ENCODE measurements around the gene FANCC.

Gene FANCC

DNA sequence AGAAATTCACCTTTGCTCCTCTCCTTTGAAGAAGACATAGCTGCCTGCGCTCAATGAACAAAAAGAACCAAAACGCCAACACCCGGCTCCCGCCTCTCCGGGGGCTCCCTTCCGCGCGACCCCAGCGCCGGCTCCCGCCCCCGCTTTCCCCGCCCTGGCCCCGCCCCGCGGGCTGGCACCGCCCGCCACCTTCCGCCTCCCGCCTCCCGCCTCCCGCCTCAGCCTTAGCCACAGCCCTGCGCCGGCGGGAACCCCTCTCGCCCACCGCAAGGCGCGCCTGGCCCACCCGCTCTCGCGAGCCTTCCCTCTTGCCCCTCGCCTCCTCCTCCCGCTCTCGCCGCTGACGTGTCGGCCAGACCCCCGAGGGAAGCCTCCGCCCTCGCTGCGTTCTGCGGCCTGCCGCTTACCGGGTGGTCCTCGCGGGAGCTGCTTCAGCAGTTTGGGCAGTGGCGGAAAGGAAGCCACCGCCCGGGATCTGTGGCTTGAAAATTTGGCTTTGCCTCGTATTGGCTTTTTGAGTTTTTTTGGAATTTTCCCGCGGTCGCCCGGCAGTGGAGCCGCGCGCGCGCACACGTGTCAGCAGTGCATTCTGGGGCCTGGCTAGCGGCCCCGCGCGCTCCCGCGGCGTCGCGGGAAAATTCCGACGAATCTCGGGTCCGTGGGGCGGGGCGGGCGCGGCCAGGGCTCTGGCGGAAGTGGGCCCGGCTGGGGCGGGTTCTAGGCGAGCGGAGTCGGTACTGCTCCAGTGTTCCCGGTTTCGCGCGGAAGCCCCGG lies at the start of gene FANCC:
Gene FANCC, minus strand, starts transcription at position 591 of the 774 bp plus-strand sequence. CDS start 68,418 bp downstream, outside the sequence.
- no peaks in the 10 kb centered on the region for H3K36me3 ChIP-seq (ENCODE audit: control insufficient read depth, insufficient read depth, low read length, severe bottlenecking)
- H3K4me3 ChIP-seq (ENCODE audit: low read length) = peak within 1 kb of the TSS; percentile 95

GRCh38 chr9:95366731-95367325 lies 49.3 kb upstream of the FANCC start:
- Histone ChIP-seq H3K36me3 (ENCODE audit: control insufficient read depth, insufficient read depth, low read length, severe bottlenecking) (no peaks in the 10 kb centered on the region), H3K9me3 (ENCODE audit: control insufficient read depth, low read length) (no peaks in the 10 kb centered on the region), H3K27me3 (replicated peaks; ENCODE audit: control insufficient read depth, insufficient read depth, low read length) (peaks cover 5% of the 10 kb centered on the region), H3K9ac (ENCODE audit: low read length) (no peak overlapping the region), H3K4me1 (ENCODE audit: control insufficient read depth, insufficient read depth, low read length) (peaks cover 5% of the 10 kb centered on the region), H3K4me3 (ENCODE audit: low read length) (no peak overlapping the region)
- DNase-seq (ENCODE audit: low read depth) = no peak

More for the DNA sequence above, at the start of gene FANCC:
- Histone ChIP-seq H3K4me1 (ENCODE audit: control insufficient read depth, insufficient read depth, low read length) (peaks cover 5% of the 10 kb centered on the region), H3K9me3 (ENCODE audit: control insufficient read depth, low read length) (no peaks in the 10 kb centered on the region), H3K27me3 (replicated peaks; ENCODE audit: control insufficient read depth, insufficient read depth, low read length) (no peaks in the 10 kb centered on the region), H3K9ac (ENCODE audit: low read length) (peak within 1 kb of the TSS; percentile 95)
- DNase-seq (ENCODE audit: low read depth) = peak; percentile 96

- Histone ChIP-seq H3K9ac (ENCODE audit: low read length) (no peak overlapping the region), H3K9me3 (ENCODE audit: control insufficient read depth, low read length) (no peaks in the 10 kb centered on the region)
These were observed 48.3 kb upstream of the FANCC start for GRCh38 chr9:95365766-95366165.

GRCh38 chr9:95363051-95363841 lies 45.7 kb upstream of the FANCC start:
- H3K36me3 ChIP-seq (ENCODE audit: control insufficient read depth, insufficient read depth, low read length, severe bottlenecking) = no peaks in the 10 kb centered on the region
- peaks cover 5% of the 10 kb centered on the region for H3K4me1 ChIP-seq (ENCODE audit: control insufficient read depth, insufficient read depth, low read length)
- peak; percentile 16 for DNase-seq (ENCODE audit: low read depth)
- no peaks in the 10 kb centered on the region for H3K9me3 ChIP-seq (ENCODE audit: control insufficient read depth, low read length)
- peak overlapping the region; percentile 3 for H3K4me3 ChIP-seq (ENCODE audit: low read length)
- peaks cover 8% of the 10 kb centered on the region for H3K27me3 ChIP-seq (replicated peaks; ENCODE audit: control insufficient read depth, insufficient read depth, low read length)
- H3K9ac ChIP-seq (ENCODE audit: low read length) = no peak overlapping the region

More at GRCh38 chr9:95365766-95366165, 48.3 kb upstream of the FANCC start:
- no peak overlapping the region for H3K4me3 ChIP-seq (ENCODE audit: low read length)
- H3K36me3 ChIP-seq (ENCODE audit: control insufficient read depth, insufficient read depth, low read length, severe bottlenecking) = no peaks in the 10 kb centered on the region
- DNase-seq (ENCODE audit: low read depth) = no peak
- peaks cover 7% of the 10 kb centered on the region for H3K27me3 ChIP-seq (replicated peaks; ENCODE audit: control insufficient read depth, insufficient read depth, low read length)
- peaks cover 5% of the 10 kb centered on the region for H3K4me1 ChIP-seq (ENCODE audit: control insufficient read depth, insufficient read depth, low read length)

DNA sequence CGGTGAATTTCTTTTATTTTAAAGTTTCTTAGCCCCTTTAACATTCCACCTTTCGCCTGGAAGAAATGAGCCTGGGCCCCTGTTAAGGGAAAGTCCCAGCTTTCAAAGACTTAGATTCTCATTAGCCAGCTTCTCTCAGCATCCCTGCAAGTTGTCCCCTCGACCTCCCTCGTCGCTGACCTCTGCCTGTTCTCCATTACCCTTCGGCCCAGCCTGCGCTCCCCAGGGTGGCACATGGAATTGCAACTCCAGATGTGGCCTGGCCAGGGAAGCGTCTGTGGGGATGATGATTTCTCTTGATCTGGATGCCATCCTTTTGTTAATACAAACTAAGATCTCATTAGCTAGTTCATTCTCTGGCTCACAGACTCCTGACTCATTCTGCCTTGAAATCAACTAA lies 43.4 kb upstream of the FANCC start:
- no peak for DNase-seq (ENCODE audit: low read depth)
- H3K36me3 ChIP-seq (ENCODE audit: control insufficient read depth, insufficient read depth, low read length, severe bottlenecking) = no peaks in the 10 kb centered on the region
- no peak overlapping the region for H3K9ac ChIP-seq (ENCODE audit: low read length)

DNA sequence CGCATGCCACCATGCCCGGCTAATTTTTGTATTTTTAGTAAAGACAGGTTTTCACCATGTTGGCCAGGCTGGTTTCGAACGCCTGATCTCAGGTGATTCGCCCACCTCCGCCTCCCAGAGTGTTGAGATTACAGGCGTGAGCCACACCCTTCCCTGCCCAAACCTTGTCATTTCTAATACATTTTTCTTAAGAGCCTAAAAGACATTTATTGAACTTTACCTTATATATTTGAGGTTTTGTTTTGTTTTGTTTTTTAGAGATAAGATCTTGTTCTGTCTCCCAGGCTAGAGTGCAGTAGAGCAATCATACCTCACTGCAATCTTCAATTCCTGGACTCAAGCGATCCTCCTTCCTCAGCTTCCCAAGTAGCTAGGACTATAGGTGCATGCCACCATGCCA lies 39.8 kb upstream of the FANCC start:
- Histone ChIP-seq H3K9me3 (ENCODE audit: control insufficient read depth, low read length) (no peaks in the 10 kb centered on the region), H3K9ac (ENCODE audit: low read length) (no peak overlapping the region), H3K36me3 (ENCODE audit: control insufficient read depth, insufficient read depth, low read length, severe bottlenecking) (no peaks in the 10 kb centered on the region), H3K27me3 (replicated peaks; ENCODE audit: control insufficient read depth, insufficient read depth, low read length) (peaks cover 10% of the 10 kb centered on the region), H3K4me3 (ENCODE audit: low read length) (no peak overlapping the region), H3K4me1 (ENCODE audit: control insufficient read depth, insufficient read depth, low read length) (no peaks in the 10 kb centered on the region)
- no peak for DNase-seq (ENCODE audit: low read depth)

More for the DNA sequence above, 43.4 kb upstream of the FANCC start:
- H3K4me3 ChIP-seq (ENCODE audit: low read length) = no peak overlapping the region
- no peaks in the 10 kb centered on the region for H3K9me3 ChIP-seq (ENCODE audit: control insufficient read depth, low read length)
- peaks cover 4% of the 10 kb centered on the region for H3K27me3 ChIP-seq (replicated peaks; ENCODE audit: control insufficient read depth, insufficient read depth, low read length)
- peaks cover 5% of the 10 kb centered on the region for H3K4me1 ChIP-seq (ENCODE audit: control insufficient read depth, insufficient read depth, low read length)

DNA sequence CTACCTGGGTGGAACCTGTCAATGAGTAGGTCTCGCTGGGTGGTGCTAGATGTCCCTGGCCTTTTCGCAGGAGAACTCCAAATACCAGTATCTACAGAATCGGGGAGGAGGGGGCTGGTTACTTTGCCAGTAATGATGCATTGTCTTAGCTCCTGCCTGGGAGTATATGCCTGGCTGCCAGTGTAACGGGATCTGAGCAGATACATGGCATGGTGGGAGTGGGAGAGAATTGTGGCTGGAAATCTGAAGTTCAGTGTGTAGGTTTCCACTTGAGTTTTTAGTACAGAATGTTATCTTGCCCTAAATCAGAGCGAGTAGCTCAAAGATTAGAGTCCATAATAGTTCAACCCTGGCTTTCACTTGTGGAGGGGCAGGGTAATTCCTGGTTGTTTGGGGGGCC lies 38.0 kb upstream of the FANCC start:
- H3K9ac ChIP-seq (ENCODE audit: low read length) = no peak overlapping the region
- H3K4me1 ChIP-seq (ENCODE audit: control insufficient read depth, insufficient read depth, low read length) = no peaks in the 10 kb centered on the region
- H3K4me3 ChIP-seq (ENCODE audit: low read length) = no peak overlapping the region
- H3K9me3 ChIP-seq (ENCODE audit: control insufficient read depth, low read length) = no peaks in the 10 kb centered on the region
- no peak for DNase-seq (ENCODE audit: low read depth)
- no peaks in the 10 kb centered on the region for H3K36me3 ChIP-seq (ENCODE audit: control insufficient read depth, insufficient read depth, low read length, severe bottlenecking)
- H3K27me3 ChIP-seq (replicated peaks; ENCODE audit: control insufficient read depth, insufficient read depth, low read length) = peaks cover 13% of the 10 kb centered on the region

DNA sequence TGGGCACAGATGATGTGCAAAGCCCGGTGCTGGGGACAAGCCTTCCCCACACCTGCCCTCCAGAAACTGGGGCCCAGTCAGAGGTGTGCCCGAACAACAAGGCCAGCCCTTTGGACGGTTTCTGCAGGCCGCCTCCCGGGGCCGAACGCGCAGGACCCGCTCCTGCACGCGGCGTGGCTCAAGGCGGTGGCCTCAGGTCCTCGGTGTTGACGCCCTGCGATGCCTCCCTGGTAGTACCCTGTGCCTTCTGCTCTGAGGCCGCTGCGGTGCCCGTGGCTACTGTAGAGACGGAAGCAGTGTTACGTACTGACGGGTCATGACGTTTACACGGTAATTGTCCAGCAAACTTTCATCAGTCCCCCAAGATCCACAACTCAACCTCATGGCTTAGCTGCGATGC lies 33.5 kb upstream of the FANCC start:
- DNase-seq (ENCODE audit: low read depth) = no peak
- H3K9ac ChIP-seq (ENCODE audit: low read length) = no peak overlapping the region
- H3K27me3 ChIP-seq (replicated peaks; ENCODE audit: control insufficient read depth, insufficient read depth, low read length) = peaks cover 33% of the 10 kb centered on the region
- H3K9me3 ChIP-seq (ENCODE audit: control insufficient read depth, low read length) = no peaks in the 10 kb centered on the region
- no peaks in the 10 kb centered on the region for H3K36me3 ChIP-seq (ENCODE audit: control insufficient read depth, insufficient read depth, low read length, severe bottlenecking)
- H3K4me1 ChIP-seq (ENCODE audit: control insufficient read depth, insufficient read depth, low read length) = peaks cover 2% of the 10 kb centered on the region
- no peak overlapping the region for H3K4me3 ChIP-seq (ENCODE audit: low read length)

DNA sequence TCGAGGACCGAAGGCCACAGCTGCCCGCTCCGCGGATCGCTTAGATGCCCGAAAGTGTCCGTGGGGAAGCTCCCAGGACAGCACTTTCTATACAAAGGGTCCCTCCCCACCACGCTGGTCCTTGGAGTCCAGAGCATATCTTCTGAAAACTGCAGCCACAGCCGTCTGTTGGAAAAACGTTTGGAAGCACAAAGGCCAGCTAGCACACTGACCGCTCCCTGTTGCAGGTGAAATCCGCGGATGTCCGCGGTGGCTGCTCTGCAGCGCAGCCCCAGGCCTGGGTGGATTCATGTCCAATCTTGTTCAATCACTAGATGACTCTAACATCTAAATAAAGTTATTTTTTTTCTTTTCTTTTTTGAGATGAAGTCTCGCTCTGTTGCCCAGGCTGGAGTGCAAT lies 32.8 kb upstream of the FANCC start:
- peaks cover 2% of the 10 kb centered on the region for H3K4me1 ChIP-seq (ENCODE audit: control insufficient read depth, insufficient read depth, low read length)
- H3K9me3 ChIP-seq (ENCODE audit: control insufficient read depth, low read length) = no peaks in the 10 kb centered on the region
- peaks cover 26% of the 10 kb centered on the region for H3K27me3 ChIP-seq (replicated peaks; ENCODE audit: control insufficient read depth, insufficient read depth, low read length)
- no peak overlapping the region for H3K4me3 ChIP-seq (ENCODE audit: low read length)
- H3K9ac ChIP-seq (ENCODE audit: low read length) = no peak overlapping the region
- H3K36me3 ChIP-seq (ENCODE audit: control insufficient read depth, insufficient read depth, low read length, severe bottlenecking) = no peaks in the 10 kb centered on the region
- DNase-seq (ENCODE audit: low read depth) = no peak

GRCh38 chr9:95349091-95350038 lies 31.9 kb upstream of the FANCC start:
- Histone ChIP-seq H3K36me3 (ENCODE audit: control insufficient read depth, insufficient read depth, low read length, severe bottlenecking) (no peaks in the 10 kb centered on the region), H3K9me3 (ENCODE audit: control insufficient read depth, low read length) (no peaks in the 10 kb centered on the region), H3K4me1 (ENCODE audit: control insufficient read depth, insufficient read depth, low read length) (peaks cover 2% of the 10 kb centered on the region), H3K27me3 (replicated peaks; ENCODE audit: control insufficient read depth, insufficient read depth, low read length) (peaks cover 25% of the 10 kb centered on the region), H3K9ac (ENCODE audit: low read length) (no peak overlapping the region), H3K4me3 (ENCODE audit: low read length) (peak overlapping the region; percentile 44)
- DNase-seq (ENCODE audit: low read depth) = no peak
